Lung (tissue), 12 donors: ENCODE data around the gene CLDN9. TPM values are rescaled to one million over a fixed set of nuclear protein-coding genes. Genes with fewer than 3 reads are reported as not detected.
A peak's percentile ranks its signal among the peaks of the same experiment; 100 is the strongest.

ENCODE experiments used
- ATAC-seq: fragments of 200-7000 bp; cut with Tn5 transposase; one replicate; pipeline ENCODE4 v1.9.1; 2020; ENCODE audit warnings: moderate number of reproducible peaks; ENCODE audit not compliant: insufficient read depth, low FRiP score
- DNase-seq, 3 donors: peaks; one replicate each; pipeline ENCODE4 v3.0.0-alpha.2; 2013 to 2017
- H3K27ac ChIP-seq, 2 donors: one replicate each; pipeline ENCODE4 v1.5.1; 2013; ENCODE audit warnings: mild to moderate bottlenecking in 2 of 2, moderate library complexity in 2 of 2, control low read depth in 1 of 2, inconsistent platforms in 1 of 2, low read depth in 1 of 2, low read length in 1 of 2
- H3K27me3 ChIP-seq, 3 donors: one replicate each; pipeline ENCODE4 v1.5.1; 2013; ENCODE audit warnings: low read length in 2 of 3; ENCODE audit not compliant: control insufficient read depth in 3 of 3, insufficient read depth in 3 of 3
- H3K36me3 ChIP-seq, 4 donors: one replicate each; pipeline ENCODE4 v1.5.1; 2013; ENCODE audit warnings: low read length in 4 of 4, mild to moderate bottlenecking in 1 of 4, moderate library complexity in 1 of 4; ENCODE audit not compliant: control insufficient read depth in 4 of 4, insufficient read depth in 4 of 4
- H3K4me1 ChIP-seq, 5 donors: one replicate each; pipeline ENCODE4 v1.5.1; 2013; ENCODE audit warnings: low read length in 5 of 5, mild to moderate bottlenecking in 2 of 5, moderate library complexity in 1 of 5; ENCODE audit not compliant: control insufficient read depth in 5 of 5, insufficient read depth in 5 of 5
- H3K4me3 ChIP-seq: one replicate; pipeline ENCODE4 v1.5.1; 2013; ENCODE audit warnings: mild to moderate bottlenecking, control low read depth, moderate library complexity
- H3K9ac ChIP-seq, 2 donors: one replicate each; pipeline ENCODE4 v1.5.1; 2013; ENCODE audit warnings: low read length in 2 of 2, control low read depth in 1 of 2; ENCODE audit not compliant: insufficient read depth in 1 of 2
- H3K9me3 ChIP-seq, 4 donors: one replicate each; pipeline ENCODE4 v1.5.1; 2013; ENCODE audit warnings: low read length in 3 of 4, mild to moderate bottlenecking in 1 of 4, moderate library complexity in 1 of 4; ENCODE audit not compliant: control insufficient read depth in 4 of 4, insufficient read depth in 3 of 4
- WGBS, 2 donors: extraction: QIAGEN DNeasy Blood & Tissue Kit; methylation state at CpG; one replicate each; pipeline ENCODE4 v1.1.7; 2013; 5-methylcytosine and 5-hydroxymethylcytosine counted together
- polyA plus RNA-seq, 2 donors: library from polyadenylated mRNA; stranded (reverse); fragments of 200-250 nt; gene quantifications; one replicate each; pipeline ENCODE4 v1.2.1, GENCODE V29; 2013
- total RNA-seq, 2 donors: library from RNA; depleted of rRNA in 1 of 2; stranded (reverse); fragments of >200 nt in 1 of 2; gene quantifications; one replicate each; pipeline ENCODE4 v1.2.1, GENCODE V29; 2014 to 2021
- TF ChIP-seq, protein P1 (sequence below): IDR thresholded peaks from 2 replicates; pipeline ENCODE4 v1.5.1; 2012; ENCODE audit warnings: mild to moderate bottlenecking; ENCODE audit errors: control extremely low read depth, extremely low read depth
- donor health status: control.
- donor health status: control.
- donor health status: Bipolar disorder and iron deficiency.
- donor health status: healthy.
- donor health status: DM: yes; HTN: yes; CAD: no.

CLDN9 gene
- total and polyA plus RNA-seq, 4 donors: 0.91 to 5.3 (median 1.3) TPM

DNA sequence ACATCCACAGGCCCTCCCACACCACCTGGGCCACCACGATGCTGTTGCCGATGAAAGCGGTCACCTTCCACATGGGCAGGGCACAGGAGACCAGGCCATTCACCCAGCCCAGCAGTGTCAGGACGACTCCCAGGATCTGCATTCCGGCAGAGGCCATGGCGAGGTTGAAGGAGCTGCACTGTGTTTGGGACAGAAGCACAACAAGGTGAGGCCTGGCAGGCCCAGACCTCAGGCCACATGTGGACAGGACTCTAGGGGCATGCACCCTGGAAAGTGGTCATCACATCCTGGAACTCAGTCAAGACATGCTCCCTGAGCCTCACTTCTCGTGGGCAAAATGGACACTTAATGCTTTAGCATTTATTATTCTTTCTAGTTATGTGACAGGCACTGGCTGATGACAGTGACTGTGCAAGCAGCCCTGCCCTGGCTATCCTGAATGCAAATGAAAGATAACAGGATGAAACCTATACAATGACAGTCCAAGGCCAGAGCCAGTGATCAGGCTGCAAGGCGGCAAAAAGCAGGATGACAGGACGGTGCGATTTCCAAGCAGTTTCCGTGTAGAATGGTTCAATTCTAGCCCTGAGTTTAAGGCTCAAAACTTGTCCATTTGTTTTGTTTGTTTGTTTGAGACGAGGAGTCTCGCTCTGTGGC, 3.3 kb downstream of the CLDN9 start:
- Histone ChIP-seq H3K9me3 (no peaks in the 10 kb centered on the region), H3K36me3 (no peaks in the 10 kb centered on the region), H3K4me3 (no peak overlapping the region), H3K27ac (no peak overlapping the region), H3K27me3 (peaks cover 0 to 29% (median 24%) of the 10 kb centered on the region in 3 donors), H3K4me1 (peaks cover 0 to 47% (median 9%) of the 10 kb centered on the region in 5 donors), H3K9ac (no peak overlapping the region)
- WGBS, 2 donors: 82 to 92% methylated on average over 13 of the region's 13 CpGs
- ATAC-seq (no peak), DNase-seq (no peak)
- TF ChIP-seq, protein P1, sequence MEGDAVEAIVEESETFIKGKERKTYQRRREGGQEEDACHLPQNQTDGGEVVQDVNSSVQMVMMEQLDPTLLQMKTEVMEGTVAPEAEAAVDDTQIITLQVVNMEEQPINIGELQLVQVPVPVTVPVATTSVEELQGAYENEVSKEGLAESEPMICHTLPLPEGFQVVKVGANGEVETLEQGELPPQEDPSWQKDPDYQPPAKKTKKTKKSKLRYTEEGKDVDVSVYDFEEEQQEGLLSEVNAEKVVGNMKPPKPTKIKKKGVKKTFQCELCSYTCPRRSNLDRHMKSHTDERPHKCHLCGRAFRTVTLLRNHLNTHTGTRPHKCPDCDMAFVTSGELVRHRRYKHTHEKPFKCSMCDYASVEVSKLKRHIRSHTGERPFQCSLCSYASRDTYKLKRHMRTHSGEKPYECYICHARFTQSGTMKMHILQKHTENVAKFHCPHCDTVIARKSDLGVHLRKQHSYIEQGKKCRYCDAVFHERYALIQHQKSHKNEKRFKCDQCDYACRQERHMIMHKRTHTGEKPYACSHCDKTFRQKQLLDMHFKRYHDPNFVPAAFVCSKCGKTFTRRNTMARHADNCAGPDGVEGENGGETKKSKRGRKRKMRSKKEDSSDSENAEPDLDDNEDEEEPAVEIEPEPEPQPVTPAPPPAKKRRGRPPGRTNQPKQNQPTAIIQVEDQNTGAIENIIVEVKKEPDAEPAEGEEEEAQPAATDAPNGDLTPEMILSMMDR: no peak

DNA sequence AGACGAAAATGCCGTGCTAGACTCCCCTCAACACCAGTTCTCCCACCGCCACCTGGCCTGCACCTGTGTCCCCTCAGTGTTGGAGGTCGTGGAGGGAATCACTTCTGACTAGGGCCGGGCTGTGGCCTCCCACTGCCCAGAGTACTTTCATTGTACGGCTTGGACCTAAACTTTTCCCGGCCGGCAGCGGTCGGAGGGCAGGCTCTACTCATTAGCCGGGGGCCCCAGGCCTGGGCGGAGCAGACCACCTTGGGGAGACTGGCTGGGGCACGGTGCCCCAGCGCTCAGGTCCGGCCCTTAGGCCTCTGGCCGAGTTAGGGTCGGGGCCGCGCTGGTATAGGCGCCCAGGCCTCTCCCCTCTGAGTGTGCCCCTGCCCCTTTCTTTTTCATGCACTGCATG, 4.6 kb downstream of the CLDN9 start:
- H3K9me3 ChIP-seq: no peaks in the 10 kb centered on the region
- WGBS, 2 donors: 73 to 79% methylated on average over 20 of the region's 20 CpGs
- ATAC-seq (no peak), DNase-seq (no peak)
- H3K4me3 ChIP-seq: no peak overlapping the region
- peaks cover 0 to 3% (median 0%) of the 10 kb centered on the region in 4 donors for H3K36me3 ChIP-seq
- no peak overlapping the region for H3K9ac ChIP-seq
- H3K27me3 ChIP-seq: peaks cover 0 to 25% (median 17%) of the 10 kb centered on the region in 3 donors
- H3K4me1 ChIP-seq: peaks cover 0 to 42% (median 13%) of the 10 kb centered on the region in 5 donors
- TF ChIP-seq, protein P1: no peak
- H3K27ac ChIP-seq: no peak overlapping the region

DNA sequence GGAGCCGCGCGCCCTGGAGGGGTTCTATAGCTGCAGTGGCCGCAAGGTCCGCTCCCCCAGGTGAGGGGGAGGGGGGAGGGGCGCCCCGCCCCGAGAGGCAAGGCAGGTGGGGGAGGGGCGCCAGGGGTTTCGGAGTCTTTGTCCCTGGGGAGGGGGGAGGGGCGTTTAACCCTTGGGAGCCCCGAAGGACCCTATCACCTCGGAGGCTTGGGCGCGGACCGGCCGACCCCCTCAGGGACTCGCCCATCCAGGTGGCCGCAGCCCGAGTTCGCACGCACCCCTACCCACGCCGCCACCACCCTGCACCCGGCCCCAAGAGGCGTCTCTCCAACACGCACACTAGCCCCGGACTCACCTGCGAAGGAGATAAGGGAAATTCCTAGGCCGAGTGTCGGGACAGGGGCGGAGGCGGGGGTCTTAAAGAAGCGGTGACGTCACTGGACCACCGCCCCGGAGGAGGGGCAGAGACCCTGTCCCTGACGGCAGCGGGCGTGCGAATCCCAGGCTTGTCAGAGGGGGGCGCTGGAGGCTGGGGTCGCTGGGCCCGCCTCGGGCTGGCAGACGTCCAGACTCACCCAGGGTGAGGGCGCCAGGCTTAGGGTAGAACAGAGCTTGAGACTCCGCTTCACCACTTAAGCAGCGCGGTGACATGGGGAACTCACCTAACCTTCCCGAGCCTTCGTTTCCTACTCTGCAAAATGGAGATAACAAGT, 5.2 kb downstream of the CLDN9 start, which contains the start of gene CLDN6:
Gene CLDN6 (minus strand): TSS at position 390 of the 713 bp plus-strand sequence. CDS start 2,162 bp downstream, outside the sequence.
- WGBS, 2 donors: 12 to 15% methylated on average over 49 to 52 of the region's 52 CpGs
- H3K9ac ChIP-seq: peak within 1 kb of the TSS in 1 of 2 donors; percentile 1
- H3K36me3 ChIP-seq: peaks cover 0 to 3% (median 0%) of the 10 kb centered on the region in 4 donors
- no peak within 1 kb of the TSS for H3K27ac ChIP-seq
- DNase-seq: peak; percentile 65 to 89 (median 81)
- no peaks in the 10 kb centered on the region for H3K9me3 ChIP-seq
- TF ChIP-seq, protein P1: no peak
- no peak within 1 kb of the TSS for H3K4me3 ChIP-seq
- H3K27me3 ChIP-seq: peaks cover 0 to 19% (median 17%) of the 10 kb centered on the region in 3 donors
- peaks cover 0 to 47% (median 18%) of the 10 kb centered on the region in 5 donors for H3K4me1 ChIP-seq
- ATAC-seq: no peak
